22Rv1 (cell line): ENCODE results near the gene CCDC146.

Experiments
- H3K27ac ChIP-seq: fragments of 450-650 bp; 2 replicates; pipeline ENCODE4 v1.5.1; 2017
- CTCF ChIP-seq: fragments of 450-650 bp; IDR thresholded peaks from 2 replicates; pipeline ENCODE4 v1.5.1; 2017; ENCODE audit warnings: mild to moderate bottlenecking
- ZFX ChIP-seq: fragments of 450-650 bp; IDR thresholded peaks from 2 replicates; pipeline ENCODE4 v1.6.1; 2017; ENCODE audit warnings: antibody characterized with exemption, borderline replicate concordance

The CCDC146 gene

GRCh38 chr7:77309714-77310220 lies 187.4 kb downstream of the CCDC146 start:
- no peak overlapping the region for H3K27ac ChIP-seq
- TF ChIP-seq ZFX = no peak
- no peak for TF ChIP-seq CTCF

- no peak overlapping the region for H3K27ac ChIP-seq
- TF ChIP-seq CTCF (no peak), ZFX (no peak)
Measured at GRCh38 chr7:77310982-77311381, 188.6 kb downstream of the CCDC146 start.

GRCh38 chr7:77313085-77313484 lies 190.7 kb downstream of the CCDC146 start:
- no peak overlapping the region for H3K27ac ChIP-seq
- no peak for TF ChIP-seq ZFX
- no peak for TF ChIP-seq CTCF

GRCh38 chr7:77313876-77314480 lies 191.6 kb downstream of the CCDC146 start:
- TF ChIP-seq ZFX = no peak
- TF ChIP-seq CTCF = no peak
- no peak overlapping the region for H3K27ac ChIP-seq

GRCh38 chr7:77315182-77315591 lies 192.8 kb downstream of the CCDC146 start:
- TF ChIP-seq ZFX (no peak), CTCF (no peak)
- H3K27ac ChIP-seq = no peak overlapping the region

- no peak overlapping the region for H3K27ac ChIP-seq
- TF ChIP-seq CTCF (no peak), ZFX (no peak)
Measured at GRCh38 chr7:77316219-77316978, 194.0 kb downstream of the CCDC146 start.

GRCh38 chr7:77318019-77318418 lies 195.6 kb downstream of the CCDC146 start:
- no peak overlapping the region for H3K27ac ChIP-seq

More at GRCh38 chr7:77318019-77318418, 195.6 kb downstream of the CCDC146 start:
- TF ChIP-seq ZFX = no peak
- no peak for TF ChIP-seq CTCF
